Right lobe of liver (tissue), 4 donors: ENCODE data around the gene LHFPL4.
"Not testable (repeated sequence)": the region's sequence is repeated elsewhere in the genome, so short reads cannot be mapped to it uniquely, and the experiment has no call there.

ENCODE experiments used
- POLR2A ChIP-seq: fragments of 450-650 bp; IDR thresholded peaks from one replicate; pipeline ENCODE4 v1.6.1; 2017; ENCODE audit warnings: antibody characterized with exemption, mild to moderate bottlenecking
- TF ChIP-seq, protein P1 (sequence below), 4 donors: fragments of 200-600 bp in 3 of 4; fragments of 450-650 bp in 1 of 4; IDR thresholded peaks; one replicate each; pipeline versions ENCODE4 v1.5.1 to v1.8.0; 2016 to 2022; ENCODE audit warnings: antibody characterized with exemption in 4 of 4, mild to moderate bottlenecking in 2 of 4
- donor health status: DM: no; HTN: no; CAD: no.
- donor health status: DM: no; HTN: no; CAD: no.
- donor health status: DM: no; HTN: yes; CAD: no.

DNA sequence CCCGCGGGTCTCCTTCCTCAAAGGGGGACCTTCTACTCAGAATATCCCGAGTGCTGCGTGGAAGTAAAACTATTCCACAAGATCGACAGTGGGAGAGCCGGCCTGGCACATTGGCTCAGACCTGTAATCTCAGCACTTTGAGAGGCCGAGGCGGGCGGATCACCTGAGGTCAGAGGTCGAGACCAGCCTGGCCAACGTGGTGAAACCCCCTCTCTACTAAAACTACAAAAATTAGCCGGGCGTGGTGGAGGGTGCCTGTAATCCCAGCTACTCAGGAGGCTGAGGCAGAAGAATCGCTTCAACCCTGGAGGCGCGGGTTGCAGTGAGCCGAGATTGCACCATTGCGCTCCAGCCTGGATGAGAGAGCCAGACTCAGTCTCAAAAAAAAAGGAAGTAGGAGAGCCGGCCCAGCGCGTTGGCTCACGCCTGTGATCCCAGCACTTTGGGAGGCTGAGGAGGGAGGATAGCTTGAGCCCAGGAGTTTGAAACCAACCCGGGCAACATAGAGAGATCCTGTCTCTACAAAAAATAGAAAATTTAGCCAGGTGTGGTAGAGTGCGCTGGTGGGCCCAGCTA is 47.5 kb upstream of the LHFPL4 start:
- TF ChIP-seq POLR2A: not testable (repeated sequence)
- TF ChIP-seq, protein P1, sequence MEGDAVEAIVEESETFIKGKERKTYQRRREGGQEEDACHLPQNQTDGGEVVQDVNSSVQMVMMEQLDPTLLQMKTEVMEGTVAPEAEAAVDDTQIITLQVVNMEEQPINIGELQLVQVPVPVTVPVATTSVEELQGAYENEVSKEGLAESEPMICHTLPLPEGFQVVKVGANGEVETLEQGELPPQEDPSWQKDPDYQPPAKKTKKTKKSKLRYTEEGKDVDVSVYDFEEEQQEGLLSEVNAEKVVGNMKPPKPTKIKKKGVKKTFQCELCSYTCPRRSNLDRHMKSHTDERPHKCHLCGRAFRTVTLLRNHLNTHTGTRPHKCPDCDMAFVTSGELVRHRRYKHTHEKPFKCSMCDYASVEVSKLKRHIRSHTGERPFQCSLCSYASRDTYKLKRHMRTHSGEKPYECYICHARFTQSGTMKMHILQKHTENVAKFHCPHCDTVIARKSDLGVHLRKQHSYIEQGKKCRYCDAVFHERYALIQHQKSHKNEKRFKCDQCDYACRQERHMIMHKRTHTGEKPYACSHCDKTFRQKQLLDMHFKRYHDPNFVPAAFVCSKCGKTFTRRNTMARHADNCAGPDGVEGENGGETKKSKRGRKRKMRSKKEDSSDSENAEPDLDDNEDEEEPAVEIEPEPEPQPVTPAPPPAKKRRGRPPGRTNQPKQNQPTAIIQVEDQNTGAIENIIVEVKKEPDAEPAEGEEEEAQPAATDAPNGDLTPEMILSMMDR (IDR thresholded peaks at IDR 0.05): not testable (repeated sequence)
